ENCODE data around the gene ODC1.
"Not testable (repeated sequence)": the region's sequence is repeated elsewhere in the genome, so short reads cannot be mapped to it uniquely, and the experiment has no call there.

Gene ODC1

DNA sequence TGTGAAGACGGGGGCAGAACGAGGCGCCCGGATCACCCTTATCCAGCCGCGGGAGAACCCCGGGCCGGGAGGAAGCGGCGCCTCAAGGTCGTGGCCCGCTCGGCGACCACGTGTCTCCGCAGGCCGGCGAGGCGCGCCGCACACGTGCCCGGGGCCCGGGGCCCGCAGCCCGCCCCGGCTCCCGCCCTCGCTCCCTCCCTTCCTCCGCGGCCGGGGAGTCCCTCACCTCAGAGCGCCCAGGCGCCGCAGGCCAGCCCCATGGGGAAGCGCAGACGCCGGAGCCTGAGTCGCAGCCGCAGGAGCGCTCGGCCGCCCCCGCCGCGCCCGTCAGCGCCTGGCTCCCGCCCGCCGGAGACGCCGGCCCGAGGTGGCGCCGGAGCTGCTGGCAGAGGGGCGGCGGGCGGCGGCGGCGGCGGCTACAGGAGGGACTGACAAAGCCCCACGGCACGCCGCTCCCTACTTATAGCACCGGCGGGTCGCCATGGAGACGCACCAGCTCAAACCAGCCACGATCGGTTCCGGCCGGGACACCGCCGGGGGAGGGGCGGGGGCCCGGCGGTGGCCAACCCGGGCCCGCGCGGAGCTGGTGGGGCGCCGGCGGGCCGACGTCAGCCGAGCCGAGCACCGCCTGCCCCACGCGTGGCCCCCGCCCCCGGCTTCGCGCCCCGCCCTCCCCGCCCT, at the start of gene ODC1:
Gene ODC1, minus strand, starts transcription at position 433 of the 681 bp plus-strand sequence. CDS start 3,295 bp downstream, outside the sequence.
- peak; percentile 95 to 98 for DNase-seq
- peak; percentile 66 for TF ChIP-seq POLR2A (IDR thresholded peaks at IDR 0.05; ENCODE audit: low read length)
- TF ChIP-seq GATA1 (IDR thresholded peaks at IDR 0.05; ENCODE audit: low read depth, low read length), result no peak

- TF ChIP-seq GATA1 (IDR thresholded peaks at IDR 0.05; ENCODE audit: low read depth, low read length) (no peak), POLR2A (IDR thresholded peaks at IDR 0.05; ENCODE audit: low read length) (no peak)
- DNase-seq, result peak; percentile 63 to 77
These were observed 49.7 kb upstream of the ODC1 start for GRCh38 chr2:10497797-10498251.

DNA sequence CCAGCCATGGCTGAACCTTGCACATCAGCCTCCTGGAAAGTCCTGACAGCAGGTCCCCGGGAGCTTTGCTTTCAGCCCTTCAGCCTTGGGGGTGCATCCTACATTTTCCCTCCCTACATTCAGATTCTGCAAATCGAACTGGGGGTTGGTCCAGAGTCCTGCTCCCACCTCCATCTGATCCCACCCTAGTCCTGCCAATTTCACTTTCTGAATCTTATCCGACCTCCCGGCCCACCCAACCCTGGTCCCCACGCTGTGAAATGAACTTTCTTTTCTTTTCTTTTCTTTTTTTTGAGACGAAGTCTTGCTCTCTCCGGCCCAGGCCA, 47.8 kb upstream of the ODC1 start:
- TF ChIP-seq GATA1 (IDR thresholded peaks at IDR 0.05; ENCODE audit: low read depth, low read length) (no peak), POLR2A (IDR thresholded peaks at IDR 0.05; ENCODE audit: low read length) (no peak)

GRCh38 chr2:10495311-10495987, 47.3 kb upstream of the ODC1 start:
- no peak for TF ChIP-seq GATA1 (IDR thresholded peaks at IDR 0.05; ENCODE audit: low read depth, low read length)
- no peak for TF ChIP-seq POLR2A (IDR thresholded peaks at IDR 0.05; ENCODE audit: low read length)
- no peak for DNase-seq

More for the DNA sequence above, 47.8 kb upstream of the ODC1 start:
- no peak for DNase-seq

DNA sequence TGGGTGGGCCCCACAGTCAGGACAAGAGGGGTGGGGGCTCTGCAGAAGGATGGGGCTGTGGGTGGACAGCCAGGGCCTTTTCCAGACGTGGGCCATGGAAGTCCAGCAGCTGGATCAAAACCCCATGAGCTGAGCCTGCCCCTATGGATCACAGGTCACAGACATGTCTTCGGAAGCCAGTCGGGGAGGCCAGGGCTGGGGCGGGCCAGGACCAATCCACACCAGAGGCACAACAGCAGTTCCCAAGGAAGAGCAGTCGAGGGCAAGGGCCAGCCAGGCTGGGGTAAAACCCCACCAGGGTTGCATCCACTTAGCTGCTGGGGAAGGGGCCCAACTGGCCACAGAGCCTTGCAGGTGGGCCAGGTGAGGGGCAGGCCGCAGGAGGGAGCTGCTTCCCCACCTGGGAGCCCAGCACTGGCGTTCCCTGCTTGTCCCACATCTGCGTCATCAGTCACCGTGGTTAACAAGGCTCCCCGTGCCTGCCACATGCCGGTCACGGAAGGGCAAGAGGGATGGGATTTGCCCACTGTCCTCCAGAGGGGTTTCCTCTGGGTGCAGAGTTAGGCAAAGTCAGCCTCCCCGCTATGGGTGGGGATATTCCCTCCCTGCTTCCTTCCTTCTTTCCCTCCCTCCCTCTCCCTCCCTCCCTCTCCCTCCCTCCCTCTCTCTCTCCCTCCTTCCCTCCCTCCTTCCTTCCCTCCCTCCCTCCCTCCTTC, 46.4 kb upstream of the ODC1 start:
- TF ChIP-seq POLR2A (IDR thresholded peaks at IDR 0.05; ENCODE audit: low read length) (no peak), GATA1 (IDR thresholded peaks at IDR 0.05; ENCODE audit: low read depth, low read length) (no peak)
- no peak for DNase-seq

DNA sequence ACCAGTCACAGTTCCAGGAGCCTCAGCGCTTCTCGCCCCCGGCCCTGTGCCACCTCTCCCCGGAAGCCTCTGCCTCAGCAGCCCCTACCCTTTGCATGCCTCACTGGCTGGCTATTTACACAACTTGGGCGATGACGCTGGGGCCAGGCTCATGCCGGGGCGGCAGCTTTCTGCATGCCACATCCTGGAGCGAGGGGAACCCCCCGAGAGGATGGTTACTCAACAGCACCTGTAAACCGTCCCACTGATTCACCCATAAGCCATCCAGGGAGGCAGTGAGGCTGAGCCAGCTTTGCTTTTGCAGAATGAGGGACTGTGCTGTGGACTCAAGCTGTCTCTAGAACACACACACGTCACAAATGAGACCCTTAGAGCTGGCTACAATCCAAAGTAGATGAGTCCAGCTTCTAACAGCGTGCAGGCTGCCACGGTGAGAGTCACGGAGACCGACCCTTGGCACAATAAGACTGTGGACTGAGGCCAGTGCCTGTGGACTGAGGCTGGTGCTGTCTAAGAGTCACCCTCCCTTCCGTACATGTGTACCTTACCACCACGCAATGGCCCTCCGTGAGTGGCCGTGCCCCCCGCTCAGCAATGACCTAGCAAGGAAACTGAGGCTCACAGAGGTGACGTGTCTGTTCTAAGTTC, 45.6 kb upstream of the ODC1 start:
- TF ChIP-seq GATA1 (IDR thresholded peaks at IDR 0.05; ENCODE audit: low read depth, low read length) (no peak), POLR2A (IDR thresholded peaks at IDR 0.05; ENCODE audit: low read length) (no peak)
- no peak for DNase-seq

DNA sequence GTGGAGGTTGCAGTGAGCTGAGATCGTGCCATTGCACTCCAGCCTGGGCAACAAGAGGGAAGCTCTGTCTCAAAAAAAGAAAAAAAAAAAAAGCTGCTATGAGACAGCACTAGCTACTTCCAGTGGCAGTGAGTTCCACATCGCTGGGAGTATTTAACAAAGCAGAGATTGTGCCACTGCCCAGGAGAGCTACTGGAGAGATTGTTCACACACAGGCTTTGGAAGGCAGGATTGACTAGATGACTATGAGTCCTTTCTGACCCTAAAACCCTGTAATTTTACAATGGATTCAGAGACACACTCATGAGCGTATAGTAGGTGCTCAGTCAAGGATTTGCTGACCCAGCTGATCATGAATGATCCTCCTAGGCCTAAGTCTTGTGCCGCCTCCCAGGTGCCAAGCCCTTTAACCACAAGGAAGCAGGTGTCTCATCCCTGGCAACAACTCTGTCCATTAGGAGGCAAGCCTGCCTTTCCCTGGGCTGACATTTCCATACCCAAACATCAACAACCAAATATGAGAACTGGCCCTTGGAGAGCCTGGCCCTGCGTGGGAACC, 45.0 kb upstream of the ODC1 start:
- TF ChIP-seq GATA1 (IDR thresholded peaks at IDR 0.05; ENCODE audit: low read depth, low read length), result no peak
- TF ChIP-seq POLR2A (IDR thresholded peaks at IDR 0.05; ENCODE audit: low read length), result no peak
- no peak for DNase-seq

GRCh38 chr2:10490806-10491291, 42.7 kb upstream of the ODC1 start:
- DNase-seq, result no peak
- no peak for TF ChIP-seq GATA1 (IDR thresholded peaks at IDR 0.05; ENCODE audit: low read depth, low read length)
- TF ChIP-seq POLR2A (IDR thresholded peaks at IDR 0.05; ENCODE audit: low read length), result no peak

DNA sequence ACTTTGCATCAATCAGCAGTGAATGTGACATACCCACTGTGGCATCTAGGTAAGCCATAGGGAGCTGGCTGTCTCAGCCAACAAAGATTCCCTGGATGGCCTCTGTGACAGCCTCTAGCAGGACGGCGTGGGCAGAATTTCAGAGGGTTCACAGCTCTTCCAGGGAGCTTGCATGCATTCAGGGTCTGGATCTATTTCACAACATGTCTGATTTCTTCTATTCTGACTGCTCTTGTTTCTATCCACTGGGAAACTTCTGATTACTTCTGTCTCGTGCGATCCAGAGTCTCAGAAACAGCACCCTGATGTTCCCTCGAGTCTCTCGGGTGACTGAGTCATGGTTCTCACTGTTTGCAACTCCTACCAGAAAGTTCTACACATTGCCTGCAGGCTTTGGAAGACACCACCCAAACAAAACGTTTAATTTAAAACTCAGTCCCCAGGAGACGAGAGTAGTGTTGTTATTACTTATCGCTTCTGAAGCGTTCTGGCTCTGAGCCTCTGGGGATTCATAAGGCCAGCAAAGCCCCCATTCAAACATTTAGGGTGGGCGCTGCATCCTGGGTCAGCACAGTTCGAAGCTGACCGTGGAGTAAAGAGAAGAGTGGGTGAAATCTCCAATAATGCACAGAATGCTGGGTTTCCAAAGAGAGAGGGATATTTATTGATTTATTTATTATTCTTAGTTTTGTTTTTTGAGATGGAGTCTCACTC, 41.9 kb upstream of the ODC1 start:
- TF ChIP-seq GATA1 (IDR thresholded peaks at IDR 0.05; ENCODE audit: low read depth, low read length), result no peak
- TF ChIP-seq POLR2A (IDR thresholded peaks at IDR 0.05; ENCODE audit: low read length), result no peak
- DNase-seq, result no peak

DNA sequence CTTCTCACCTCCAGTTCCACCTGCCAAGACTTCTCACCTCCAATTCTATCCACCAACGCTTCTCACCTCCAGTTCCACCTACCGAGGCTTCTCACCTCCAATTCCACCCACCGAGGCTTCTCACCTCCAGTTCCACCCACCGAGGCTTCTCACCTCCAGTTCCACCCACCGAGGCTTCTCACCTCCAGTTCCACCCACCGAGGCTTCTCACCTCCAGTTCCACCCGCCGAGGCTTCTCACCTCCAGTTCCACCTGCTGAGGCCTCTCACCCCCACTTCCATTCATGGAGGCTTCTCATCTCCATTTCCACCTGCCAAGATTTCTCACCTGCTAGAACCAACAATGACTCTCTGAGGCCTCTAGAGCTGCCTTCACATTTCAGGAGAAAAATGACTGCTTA, 40.0 kb upstream of the ODC1 start:
- DNase-seq, result not testable (repeated sequence)

DNA sequence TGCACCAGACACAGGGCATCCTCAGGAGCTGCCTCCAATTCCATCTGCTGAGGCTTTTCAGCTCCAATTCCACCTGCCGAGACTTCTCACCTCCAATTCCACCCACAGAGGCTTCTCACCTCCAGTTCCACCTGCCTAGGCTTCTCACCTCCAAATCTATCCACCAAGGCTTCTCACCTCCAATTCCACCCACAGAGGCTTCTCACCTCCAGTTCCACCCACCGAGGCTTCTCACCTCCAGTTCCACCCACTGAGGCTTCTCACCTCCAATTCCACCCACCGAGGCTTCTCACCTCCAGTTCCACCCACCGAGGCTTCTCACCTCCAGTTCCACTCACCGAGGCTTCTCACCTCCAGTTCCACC, 39.6 kb upstream of the ODC1 start:
- not testable (repeated sequence) for DNase-seq

DNA sequence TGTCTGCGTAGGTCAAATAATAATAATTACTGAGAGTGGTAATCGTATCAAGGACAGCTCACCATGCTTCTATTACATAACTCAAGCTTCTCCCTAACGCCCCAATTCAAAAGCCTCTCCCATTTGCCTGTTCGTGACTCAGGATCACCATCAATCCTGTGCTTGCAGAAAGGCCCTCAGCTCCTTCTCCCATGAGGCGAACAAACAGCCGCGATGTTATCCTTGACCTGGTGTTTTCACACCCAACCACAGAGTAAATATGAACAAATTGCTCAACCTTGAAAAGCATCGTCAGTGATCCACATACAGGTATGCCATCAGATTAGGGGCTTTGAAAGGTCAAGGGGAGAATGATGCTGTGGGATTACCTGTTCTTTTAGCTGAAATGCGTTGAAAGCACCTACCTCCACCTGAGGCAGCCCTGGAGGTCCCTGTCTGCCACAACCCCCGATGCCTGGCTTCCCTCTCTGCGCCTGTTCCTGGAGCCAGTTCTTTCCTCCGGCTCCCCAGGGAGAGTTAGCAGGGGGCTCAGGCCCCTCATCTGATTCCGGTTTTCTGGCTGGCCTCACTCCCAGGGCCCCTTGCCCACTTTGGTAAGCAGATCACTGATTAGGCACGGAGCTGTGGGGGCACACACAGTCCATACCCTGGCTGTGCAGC, 39.1 kb upstream of the ODC1 start:
- TF ChIP-seq POLR2A (IDR thresholded peaks at IDR 0.05; ENCODE audit: low read length) (no peak), GATA1 (IDR thresholded peaks at IDR 0.05; ENCODE audit: low read depth, low read length) (no peak)
- DNase-seq, result no peak

GRCh38 chr2:10486601-10487079, 38.5 kb upstream of the ODC1 start:
- DNase-seq, result no peak
- no peak for TF ChIP-seq GATA1 (IDR thresholded peaks at IDR 0.05; ENCODE audit: low read depth, low read length)

All from erythroblast (primary cell).